PC-9 (cell line): ENCODE data around the gene ATAD3B. TPM values are rescaled to one million over a fixed set of nuclear protein-coding genes. Genes with fewer than 3 reads are reported as not detected.
A peak's percentile ranks its signal among the peaks of the same experiment; 100 is the strongest.
"Not testable (repeated sequence)": the region's sequence is repeated elsewhere in the genome, so short reads cannot be mapped to it uniquely, and the experiment has no call there.

ENCODE experiments used
- BruUV-seq: library from RNA; stranded (reverse); fragments of 400-500 nt; replicated peaks from 2 replicates; lab custom pipeline; 2021; lab: Mats Ljungman, UMichigan
- CTCF ChIA-PET: fragments of 300-600 bp; sonication (Branson Sonifier 250); formaldehyde crosslinking; loops from one replicate; lab custom pipeline; 2022; ENCODE audit warnings: antibody characterized with exemption; lab: Charles Lee
- POLR2A ChIA-PET: fragments of 300-600 bp; sonication (Branson Sonifier 250); formaldehyde crosslinking; loops from one replicate; lab custom pipeline; 2022; ENCODE audit warnings: antibody characterized with exemption; ENCODE audit not compliant: unreplicated experiment; lab: Charles Lee
- DNase-seq, 2 experiments: peaks; one replicate each; pipeline versions ENCODE4 v3.0.0 to v3.0.0-alpha.2; 2015 to 2022; ENCODE audit warnings: mixed read lengths in 1 of 2
- H2AFZ ChIP-seq: fragments of 200-600 bp; sonication (generic); 2 replicates; pipeline ENCODE4 v1.8.1; 2017; ENCODE audit warnings: antibody characterized with exemption
- H3F3A ChIP-seq: fragments of 200-600 bp; sonication (generic); 2 replicates; pipeline ENCODE4 v1.8.1; 2017; ENCODE audit warnings: antibody characterized with exemption, mild to moderate bottlenecking, low read depth; ENCODE audit not compliant: insufficient read depth
- H3K27ac ChIP-seq: fragments of 200-600 bp; sonication (generic); 2 replicates; pipeline ENCODE4 v1.6.1; 2016; ENCODE audit warnings: mixed run types
- H3K27me3 ChIP-seq: fragments of 200-600 bp; sonication (generic); 2 replicates; pipeline ENCODE4 v1.6.1; 2016; ENCODE audit warnings: low read depth, mixed run types; ENCODE audit not compliant: insufficient read depth
- H3K36me3 ChIP-seq: fragments of 200-600 bp; sonication (generic); 2 replicates; pipeline ENCODE4 v1.6.1; 2016; ENCODE audit warnings: low read depth, mixed run types
- H3K4me1 ChIP-seq: fragments of 200-600 bp; sonication (generic); replicated peaks from 2 replicates; pipeline ENCODE4 v1.6.1; 2016; ENCODE audit warnings: mixed run types; ENCODE audit not compliant: insufficient read depth
- H3K4me2 ChIP-seq: fragments of 200-600 bp; sonication (generic); 2 replicates; pipeline ENCODE4 v1.6.1; 2017; ENCODE audit warnings: mixed run types
- H3K4me3 ChIP-seq: fragments of 200-600 bp; sonication (generic); 2 replicates; pipeline ENCODE4 v1.6.1; 2016; ENCODE audit warnings: mixed run types
- H3K79me2 ChIP-seq: fragments of 200-600 bp; sonication (generic); 2 replicates; pipeline ENCODE4 v1.6.1; 2017; ENCODE audit warnings: low read depth, mixed run types
- H3K9me2 ChIP-seq: fragments of 200-600 bp; sonication (generic); 2 replicates; pipeline ENCODE4 v1.8.1; 2017; ENCODE audit warnings: mild to moderate bottlenecking; ENCODE audit not compliant: insufficient read depth
- H3K9me3 ChIP-seq: fragments of 200-600 bp; sonication (generic); 2 replicates; pipeline ENCODE4 v1.8.1; 2016; ENCODE audit warnings: low read depth; ENCODE audit not compliant: insufficient read depth
- H4K20me1 ChIP-seq: fragments of 200-600 bp; sonication (generic); 2 replicates; pipeline ENCODE4 v1.8.1; 2017; ENCODE audit not compliant: insufficient read depth
- EZH2 ChIP-seq: fragments of 200-600 bp; sonication (generic); IDR thresholded peaks from 2 replicates; pipeline ENCODE4 v1.8.0; 2017; ENCODE audit warnings: antibody characterized with exemption, low read depth
- intact Hi-C: fragments of 100-400 bp; cut with micrococcal nuclease; formaldehyde crosslinking; loops from one replicate; pipeline ENCODE4 v1.10.0; 2022; ENCODE audit not compliant: unreplicated experiment
- total RNA-seq: library from RNA; stranded (reverse); gene quantifications from 2 replicates; pipeline ENCODE4 v1.2.3, GENCODE V29; 2021
- TF ChIP-seq, protein P1 (sequence below): fragments of 200-600 bp; sonication (generic); conservative IDR thresholded peaks from 2 replicates; pipeline ENCODE4 v1.6.1; 2017; ENCODE audit warnings: mixed run types, antibody characterized with exemption, mild to moderate bottlenecking, moderate library complexity

ATAD3B gene
- total RNA-seq, 1 experiment from 2014 or later = 32.8 TPM

DNA sequence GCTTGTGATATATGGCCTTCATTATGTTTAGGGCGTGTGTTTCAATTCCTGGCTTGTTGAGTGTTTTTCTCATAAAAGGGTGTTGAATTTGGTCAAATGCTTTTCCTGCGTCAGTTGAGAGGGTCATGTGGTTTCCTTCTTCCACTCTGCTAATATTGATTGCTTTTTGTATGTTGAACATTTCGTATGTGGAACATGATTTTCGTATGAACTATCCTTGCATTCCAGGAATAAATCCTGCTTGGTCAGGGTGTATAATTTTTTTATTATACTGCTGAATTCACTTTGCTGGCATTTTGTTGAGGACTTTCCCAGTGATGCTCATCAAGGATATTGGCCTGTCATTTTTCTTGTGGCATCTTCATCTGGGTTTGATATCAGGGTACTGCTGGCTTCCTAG lies 35.7 kb downstream of the ATAD3B start:
- TF ChIP-seq EZH2 = no peak
- TF ChIP-seq, protein P1, sequence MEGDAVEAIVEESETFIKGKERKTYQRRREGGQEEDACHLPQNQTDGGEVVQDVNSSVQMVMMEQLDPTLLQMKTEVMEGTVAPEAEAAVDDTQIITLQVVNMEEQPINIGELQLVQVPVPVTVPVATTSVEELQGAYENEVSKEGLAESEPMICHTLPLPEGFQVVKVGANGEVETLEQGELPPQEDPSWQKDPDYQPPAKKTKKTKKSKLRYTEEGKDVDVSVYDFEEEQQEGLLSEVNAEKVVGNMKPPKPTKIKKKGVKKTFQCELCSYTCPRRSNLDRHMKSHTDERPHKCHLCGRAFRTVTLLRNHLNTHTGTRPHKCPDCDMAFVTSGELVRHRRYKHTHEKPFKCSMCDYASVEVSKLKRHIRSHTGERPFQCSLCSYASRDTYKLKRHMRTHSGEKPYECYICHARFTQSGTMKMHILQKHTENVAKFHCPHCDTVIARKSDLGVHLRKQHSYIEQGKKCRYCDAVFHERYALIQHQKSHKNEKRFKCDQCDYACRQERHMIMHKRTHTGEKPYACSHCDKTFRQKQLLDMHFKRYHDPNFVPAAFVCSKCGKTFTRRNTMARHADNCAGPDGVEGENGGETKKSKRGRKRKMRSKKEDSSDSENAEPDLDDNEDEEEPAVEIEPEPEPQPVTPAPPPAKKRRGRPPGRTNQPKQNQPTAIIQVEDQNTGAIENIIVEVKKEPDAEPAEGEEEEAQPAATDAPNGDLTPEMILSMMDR = no peak
- intact Hi-C loops = loop anchor here (10.0 kb wide), 2 partner anchors 133 to 203 kb away; partner anchors contain the start of genes ACAP3, AURKAIP1 and PUSL1
- CTCF ChIA-PET = no interaction called here
- Histone ChIP-seq H2AFZ (no peak overlapping the region), H3K9me3 (no peaks in the 10 kb centered on the region), H3K27ac (no peak overlapping the region), H3K9me2 (no peaks in the 10 kb centered on the region), H4K20me1 (no peaks in the 10 kb centered on the region), H3K36me3 (no peaks in the 10 kb centered on the region), H3K79me2 (peaks cover 11% of the 10 kb centered on the region), H3F3A (peaks cover 25% of the 10 kb centered on the region), H3K4me1 (peaks cover 17% of the 10 kb centered on the region), H3K4me3 (no peak overlapping the region), H3K4me2 (no peak overlapping the region), H3K27me3 (no peaks in the 10 kb centered on the region)
- BruUV-seq = no TSS peak
- POLR2A ChIA-PET = no interaction called here
- DNase-seq = no peak

GRCh38 chr1:1508775-1509464 lies 37.4 kb downstream of the ATAD3B start:
- H3K9me2 ChIP-seq, H3K9me3 ChIP-seq, H4K20me1 ChIP-seq, DNase-seq, CTCF ChIA-PET, BruUV-seq, POLR2A ChIA-PET, H3K4me2 ChIP-seq, H3K27ac ChIP-seq, H3K4me3 ChIP-seq, H3K27me3 ChIP-seq, H3K36me3 ChIP-seq, H2AFZ ChIP-seq: not testable (repeated sequence)
- intact Hi-C loops = loop anchor here (10.0 kb wide), 2 partner anchors 134 to 204 kb away; partner anchors contain the start of genes ACAP3, AURKAIP1 and PUSL1
- H3K4me1 ChIP-seq = peaks cover 17% of the 10 kb centered on the region
- H3K79me2 ChIP-seq = peaks cover 20% of the 10 kb centered on the region
- H3F3A ChIP-seq = peaks cover 24% of the 10 kb centered on the region

- H3K4me3 ChIP-seq, DNase-seq, H3K27me3 ChIP-seq, H3K27ac ChIP-seq, H3K4me2 ChIP-seq, POLR2A ChIA-PET, BruUV-seq, H2AFZ ChIP-seq, H4K20me1 ChIP-seq, H3K36me3 ChIP-seq, CTCF ChIA-PET, H3K9me3 ChIP-seq, H3K9me2 ChIP-seq: not testable (repeated sequence)
- Histone ChIP-seq H3K79me2 (peaks cover 24% of the 10 kb centered on the region), H3K4me1 (peaks cover 15% of the 10 kb centered on the region), H3F3A (peaks cover 18% of the 10 kb centered on the region)
- intact Hi-C loops = loop anchor here (10.0 kb wide), 2 partner anchors 135 to 205 kb away; partner anchors contain the start of genes ACAP3, AURKAIP1 and PUSL1
Observed at GRCh38 chr1:1509465-1509850, 37.9 kb downstream of the ATAD3B start.

DNA sequence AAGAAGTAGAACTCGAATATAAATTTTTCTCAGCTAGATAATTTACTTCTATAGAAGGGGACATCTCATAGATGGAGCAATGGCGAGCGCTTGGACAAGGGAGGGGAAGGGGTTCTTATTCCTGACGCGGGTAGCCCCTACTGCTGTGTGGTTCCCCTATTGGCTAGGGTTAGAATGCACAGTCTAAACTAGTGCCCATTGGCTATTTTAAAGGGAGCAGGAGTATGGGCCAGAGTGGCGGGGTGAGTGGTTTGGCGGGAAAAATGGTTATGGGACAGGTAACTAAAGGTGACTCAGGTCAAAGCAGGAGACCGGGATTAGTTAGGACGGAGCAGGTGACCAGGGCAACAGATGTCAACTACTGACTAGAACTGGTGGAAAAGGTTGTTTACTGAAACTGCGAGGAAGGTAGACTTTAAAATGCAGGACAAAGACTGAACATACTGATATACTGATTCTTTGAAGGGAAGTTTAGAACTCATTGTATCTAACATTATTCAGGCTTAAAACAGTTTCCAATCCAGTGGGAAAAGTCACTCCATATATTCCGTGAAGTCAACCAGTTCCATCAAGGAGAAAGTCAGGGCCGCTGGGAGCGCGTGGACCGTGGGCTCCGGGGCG lies 39.5 kb downstream of the ATAD3B start:
- H3K36me3 ChIP-seq = 0 out of 2 replicates have a peak, but pooled peaks cover 3% of the 10 kb centered on the region
- H3K27me3 ChIP-seq = no peaks in the 10 kb centered on the region
- H3K4me1 ChIP-seq = peaks cover 7% of the 10 kb centered on the region
- TF ChIP-seq, protein P1 = no peak
- TF ChIP-seq EZH2 = no peak
- peak; percentile 11 to 42 for DNase-seq
- H3K27ac ChIP-seq = peak overlapping the region; percentile 76
- no peaks in the 10 kb centered on the region for H4K20me1 ChIP-seq
- intact Hi-C loops = loop anchor here (5.0 kb wide), 1 partner anchor 396 kb away; no protein-coding TSS in a partner anchor
- peaks cover 34% of the 10 kb centered on the region for H3K79me2 ChIP-seq
- no peaks in the 10 kb centered on the region for H3K9me3 ChIP-seq
- CTCF ChIA-PET = interaction anchor here (0.6 kb wide), 1 partner anchor 221 kb away, joined by 4 read pairs; no protein-coding TSS in a partner anchor
- H3F3A ChIP-seq = peaks cover 8% of the 10 kb centered on the region
- peak overlapping the region; percentile 82 for H2AFZ ChIP-seq
- H3K4me2 ChIP-seq = peak overlapping the region; percentile 80
- POLR2A ChIA-PET = no interaction called here
- no peaks in the 10 kb centered on the region for H3K9me2 ChIP-seq
- TSS peak; percentile 91 for BruUV-seq
- H3K4me3 ChIP-seq = peak overlapping the region; percentile 85
